ENCODE results near the gene PIEZO1. TPM values are rescaled to one million over a fixed set of nuclear protein-coding genes. Genes with fewer than 3 reads are reported as not detected.
"Not testable (repeated sequence)": the region's sequence is repeated elsewhere in the genome, so short reads cannot be mapped to it uniquely, and the experiment has no call there.

PIEZO1 gene
- total and polyA plus RNA-seq, 7 experiments from 2014 or later, result 3.6 to 237 (median 111) TPM

- H3K9me3 Mint-ChIP-seq, result no peaks in the 10 kb centered on the region
Measured at GRCh38 chr16:88828711-88829110, 43.7 kb upstream of the PIEZO1 start.

GRCh38 chr16:88827727-88828126 is 42.7 kb upstream of the PIEZO1 start:
- no peaks in the 10 kb centered on the region for H3K4me1 ChIP-seq (ENCODE audit: control insufficient read depth in 2 of 2, insufficient read depth in 2 of 2, low read length in 2 of 2)
- no peaks in the 10 kb centered on the region for H3K9me3 Mint-ChIP-seq
- H3K4me3 ChIP-seq (ENCODE audit: low read length), result no peak overlapping the region
- H3K27me3 Mint-ChIP-seq, result no peaks in the 10 kb centered on the region
- no peak overlapping the region for H3K4me3 Mint-ChIP-seq
- no peaks in the 10 kb centered on the region for H3K4me1 Mint-ChIP-seq
- no peak overlapping the region for H3K27ac ChIP-seq (ENCODE audit: low read depth, low read length)
- no peaks in the 10 kb centered on the region for H3K27me3 ChIP-seq (ENCODE audit: control insufficient read depth in 2 of 2, insufficient read depth in 2 of 2, low read length in 2 of 2)
- DNase-seq (no peak), ATAC-seq (no peak)
- no peak overlapping the region for H3K27ac Mint-ChIP-seq
- intact Hi-C loops (cut with micrococcal nuclease), result no loop called here
- POLR2A ChIA-PET, result no interaction called here
- H3K36me3 ChIP-seq (ENCODE audit: control insufficient read depth in 2 of 3, insufficient read depth in 3 of 3, low read length in 3 of 3), result peaks cover 0 to 44% (median 0%) of the 10 kb centered on the region in 3 experiments
- CTCF ChIA-PET, result interaction anchor here (0.6 kb wide), 1 partner anchor 12 kb away, joined by 3 read pairs; no protein-coding TSS in a partner anchor
- no peaks in the 10 kb centered on the region for H3K9me3 ChIP-seq (ENCODE audit: control insufficient read depth in 2 of 3, low read length in 3 of 3)
- H3K36me3 Mint-ChIP-seq, result peaks cover 0 to 4% (median 0%) of the 10 kb centered on the region in 5 donors

More at GRCh38 chr16:88828711-88829110, 43.7 kb upstream of the PIEZO1 start:
- no peaks in the 10 kb centered on the region for H3K4me1 ChIP-seq (ENCODE audit: control insufficient read depth in 2 of 2, insufficient read depth in 2 of 2, low read length in 2 of 2)
- ChIA-PET CTCF (no interaction called here), POLR2A (no interaction called here)
- DNase-seq, result no peak
- intact Hi-C loops (cut with micrococcal nuclease), result no loop called here
- H3K9me3 ChIP-seq (ENCODE audit: control insufficient read depth in 2 of 3, low read length in 3 of 3), result no peaks in the 10 kb centered on the region
- Mint-ChIP-seq H3K36me3 (no peaks in the 10 kb centered on the region), H3K4me1 (no peaks in the 10 kb centered on the region), H3K27me3 (no peaks in the 10 kb centered on the region), H3K27ac (no peak overlapping the region), H3K4me3 (no peak overlapping the region)
- no peaks in the 10 kb centered on the region for H3K27me3 ChIP-seq (ENCODE audit: control insufficient read depth in 2 of 2, insufficient read depth in 2 of 2, low read length in 2 of 2)
- H3K4me3 ChIP-seq (ENCODE audit: low read length), result no peak overlapping the region
- ATAC-seq, result no peak
- no peak overlapping the region for H3K27ac ChIP-seq (ENCODE audit: low read depth, low read length)
- peaks cover 0 to 39% (median 0%) of the 10 kb centered on the region in 3 experiments for H3K36me3 ChIP-seq (ENCODE audit: control insufficient read depth in 2 of 3, insufficient read depth in 3 of 3, low read length in 3 of 3)

GRCh38 chr16:88826070-88826840 is 41.2 kb upstream of the PIEZO1 start:
- intact Hi-C loops (cut with micrococcal nuclease), result no loop called here
- Mint-ChIP-seq H3K4me1 (no peaks in the 10 kb centered on the region), H3K9me3 (no peaks in the 10 kb centered on the region), H3K4me3 (no peak overlapping the region), H3K27me3 (no peaks in the 10 kb centered on the region), H3K27ac (peak overlapping the region in 1 of 9 donors; percentile 71), H3K36me3 (peaks cover 0 to 6% (median 0%) of the 10 kb centered on the region in 5 donors)
- ChIA-PET POLR2A (no interaction called here), CTCF (no interaction called here)
- no peak overlapping the region for H3K27ac ChIP-seq (ENCODE audit: low read depth, low read length)
- no peak for ATAC-seq
- H3K36me3 ChIP-seq (ENCODE audit: control insufficient read depth in 2 of 3, insufficient read depth in 3 of 3, low read length in 3 of 3), result peaks cover 0 to 58% (median 0%) of the 10 kb centered on the region in 3 experiments
- no peak for DNase-seq
- no peak overlapping the region for H3K4me3 ChIP-seq (ENCODE audit: low read length)
- no peaks in the 10 kb centered on the region for H3K9me3 ChIP-seq (ENCODE audit: control insufficient read depth in 2 of 3, low read length in 3 of 3)
- no peaks in the 10 kb centered on the region for H3K4me1 ChIP-seq (ENCODE audit: control insufficient read depth in 2 of 2, insufficient read depth in 2 of 2, low read length in 2 of 2)
- no peaks in the 10 kb centered on the region for H3K27me3 ChIP-seq (ENCODE audit: control insufficient read depth in 2 of 2, insufficient read depth in 2 of 2, low read length in 2 of 2)

GRCh38 chr16:88825146-88825545 is 40.1 kb upstream of the PIEZO1 start:
- Histone ChIP-seq H3K27ac (ENCODE audit: low read depth, low read length) (no peak overlapping the region), H3K4me3 (ENCODE audit: low read length) (no peak overlapping the region), H3K36me3 (ENCODE audit: control insufficient read depth in 2 of 3, insufficient read depth in 3 of 3, low read length in 3 of 3) (peaks cover 0 to 56% (median 0%) of the 10 kb centered on the region in 3 experiments), H3K9me3 (ENCODE audit: control insufficient read depth in 2 of 3, low read length in 3 of 3) (no peaks in the 10 kb centered on the region), H3K27me3 (ENCODE audit: control insufficient read depth in 2 of 2, insufficient read depth in 2 of 2, low read length in 2 of 2) (no peaks in the 10 kb centered on the region), H3K4me1 (ENCODE audit: control insufficient read depth in 2 of 2, insufficient read depth in 2 of 2, low read length in 2 of 2) (no peaks in the 10 kb centered on the region)
- H3K27me3 Mint-ChIP-seq, result no peaks in the 10 kb centered on the region
- H3K4me3 Mint-ChIP-seq, result no peak overlapping the region
- CTCF ChIA-PET, result no interaction called here
- ATAC-seq (no peak), DNase-seq (no peak)
- H3K9me3 Mint-ChIP-seq, result no peaks in the 10 kb centered on the region
- H3K4me1 Mint-ChIP-seq, result no peaks in the 10 kb centered on the region
- POLR2A ChIA-PET, result no interaction called here
- intact Hi-C loops (cut with micrococcal nuclease), result no loop called here
- H3K27ac Mint-ChIP-seq, result no peak overlapping the region
- peaks cover 0 to 6% (median 0%) of the 10 kb centered on the region in 5 donors for H3K36me3 Mint-ChIP-seq

- H3K9me3 ChIP-seq (ENCODE audit: control insufficient read depth in 2 of 3, low read length in 3 of 3), result no peaks in the 10 kb centered on the region
- DNase-seq (no peak), ATAC-seq (no peak)
- peaks cover 0 to 6% (median 0%) of the 10 kb centered on the region in 5 donors for H3K36me3 Mint-ChIP-seq
- no peaks in the 10 kb centered on the region for H3K27me3 ChIP-seq (ENCODE audit: control insufficient read depth in 2 of 2, insufficient read depth in 2 of 2, low read length in 2 of 2)
- intact Hi-C loops (cut with micrococcal nuclease), result no loop called here
- H3K27me3 Mint-ChIP-seq, result no peaks in the 10 kb centered on the region
- peaks cover 0 to 53% (median 0%) of the 10 kb centered on the region in 3 experiments for H3K36me3 ChIP-seq (ENCODE audit: control insufficient read depth in 2 of 3, insufficient read depth in 3 of 3, low read length in 3 of 3)
- H3K4me3 Mint-ChIP-seq, result no peak overlapping the region
- H3K27ac Mint-ChIP-seq, result no peak overlapping the region
- no peaks in the 10 kb centered on the region for H3K4me1 ChIP-seq (ENCODE audit: control insufficient read depth in 2 of 2, insufficient read depth in 2 of 2, low read length in 2 of 2)
- no peak overlapping the region for H3K27ac ChIP-seq (ENCODE audit: low read depth, low read length)
- no peaks in the 10 kb centered on the region for H3K4me1 Mint-ChIP-seq
- H3K9me3 Mint-ChIP-seq, result no peaks in the 10 kb centered on the region
- ChIA-PET POLR2A (interaction anchor here (0.7 kb wide), 1 partner anchor 19 kb away, joined by 3 read pairs; no protein-coding TSS in a partner anchor), CTCF (no interaction called here)
- no peak overlapping the region for H3K4me3 ChIP-seq (ENCODE audit: low read length)
Measured at GRCh38 chr16:88824256-88825077, 39.4 kb upstream of the PIEZO1 start.

GRCh38 chr16:88823646-88824045 is 38.6 kb upstream of the PIEZO1 start:
- H3K4me3 Mint-ChIP-seq; H3K27me3 ChIP-seq (ENCODE audit: control insufficient read depth in 2 of 2, insufficient read depth in 2 of 2, low read length in 2 of 2); H3K9me3 Mint-ChIP-seq; H3K4me1 Mint-ChIP-seq; intact Hi-C loops (cut with micrococcal nuclease); H3K27ac ChIP-seq (ENCODE audit: low read depth, low read length); CTCF ChIA-PET; H3K27me3 Mint-ChIP-seq; H3K4me1 ChIP-seq (ENCODE audit: control insufficient read depth in 2 of 2, insufficient read depth in 2 of 2, low read length in 2 of 2); DNase-seq; H3K36me3 Mint-ChIP-seq; ATAC-seq; H3K27ac Mint-ChIP-seq; H3K9me3 ChIP-seq (ENCODE audit: control insufficient read depth in 2 of 3, low read length in 3 of 3); H3K4me3 ChIP-seq (ENCODE audit: low read length): not testable (repeated sequence)
- POLR2A ChIA-PET, result interaction anchor here (0.7 kb wide), 1 partner anchor 18 kb away, joined by 3 read pairs; no protein-coding TSS in a partner anchor
- H3K36me3 ChIP-seq (ENCODE audit: control insufficient read depth in 2 of 3, insufficient read depth in 3 of 3, low read length in 3 of 3), result peaks cover 0 to 51% (median 0%) of the 10 kb centered on the region in 3 experiments
